Activated T-cell treated with anti-CD3 and anti-CD28 coated beads, Interleukin-2, amount 50 U/mL, for 1 hour (primary cell): ENCODE results near the gene USP47.

ENCODE experiments used
- DNase-seq: peaks from one replicate; pipeline ENCODE4 v3.0.0-alpha.2; 2020

USP47 gene

GRCh38 chr11:12007769-12008737, 166.3 kb downstream of the USP47 start, which contains the start of gene DKK3:
Gene DKK3, minus strand, starts transcription at chr11:12008626. Its CDS starts 44 bp downstream, at chr11:12008582.
- DNase-seq: no peak
